Nephron progenitor cell (in vitro differentiated cells): ENCODE measurements around the gene TRAK2.
A peak's percentile ranks its signal among the peaks of the same experiment; 100 is the strongest.
"Not testable (repeated sequence)": the region's sequence is repeated elsewhere in the genome, so short reads cannot be mapped to it uniquely, and the experiment has no call there.

Source experiments
- DNase-seq: peaks from one replicate; pipeline ENCODE4 v3.0.0; 2021
- H3K27ac Mint-ChIP-seq: 2 replicates; pipeline ENCODE4 v1.8.0; 2021; ENCODE audit warnings: mild to moderate bottlenecking, moderate library complexity, mixed read lengths
- H3K27me3 Mint-ChIP-seq: 2 replicates; pipeline ENCODE4 v1.8.0; 2021; ENCODE audit warnings: mild to moderate bottlenecking, low read depth, mixed read lengths; ENCODE audit not compliant: poor library complexity
- H3K36me3 Mint-ChIP-seq: 2 replicates; pipeline ENCODE4 v1.8.0; 2021; ENCODE audit warnings: low read depth, mixed read lengths
- H3K4me1 Mint-ChIP-seq: 2 replicates; pipeline ENCODE4 v1.8.0; 2021; ENCODE audit warnings: mixed read lengths
- H3K4me3 Mint-ChIP-seq: 2 replicates; pipeline ENCODE4 v1.8.0; 2021; ENCODE audit warnings: mild to moderate bottlenecking, moderate library complexity, mixed read lengths
- H3K9me3 Mint-ChIP-seq: 2 replicates; pipeline ENCODE4 v1.8.0; 2021; ENCODE audit warnings: mild to moderate bottlenecking, moderate library complexity, mixed read lengths
- TF ChIP-seq, protein P1 (sequence below): fragments of 200-600 bp; sonication (generic); IDR thresholded peaks from 2 replicates; pipeline ENCODE4 v1.5.0; 2021; ENCODE audit warnings: antibody characterized with exemption

TRAK2 gene

GRCh38 chr2:201447086-201447485, 4.2 kb downstream of the TRAK2 start:
- H3K4me3 Mint-ChIP-seq: no peak overlapping the region
- no peaks in the 10 kb centered on the region for H3K27me3 Mint-ChIP-seq
- no peaks in the 10 kb centered on the region for H3K9me3 Mint-ChIP-seq
- TF ChIP-seq, protein P1, sequence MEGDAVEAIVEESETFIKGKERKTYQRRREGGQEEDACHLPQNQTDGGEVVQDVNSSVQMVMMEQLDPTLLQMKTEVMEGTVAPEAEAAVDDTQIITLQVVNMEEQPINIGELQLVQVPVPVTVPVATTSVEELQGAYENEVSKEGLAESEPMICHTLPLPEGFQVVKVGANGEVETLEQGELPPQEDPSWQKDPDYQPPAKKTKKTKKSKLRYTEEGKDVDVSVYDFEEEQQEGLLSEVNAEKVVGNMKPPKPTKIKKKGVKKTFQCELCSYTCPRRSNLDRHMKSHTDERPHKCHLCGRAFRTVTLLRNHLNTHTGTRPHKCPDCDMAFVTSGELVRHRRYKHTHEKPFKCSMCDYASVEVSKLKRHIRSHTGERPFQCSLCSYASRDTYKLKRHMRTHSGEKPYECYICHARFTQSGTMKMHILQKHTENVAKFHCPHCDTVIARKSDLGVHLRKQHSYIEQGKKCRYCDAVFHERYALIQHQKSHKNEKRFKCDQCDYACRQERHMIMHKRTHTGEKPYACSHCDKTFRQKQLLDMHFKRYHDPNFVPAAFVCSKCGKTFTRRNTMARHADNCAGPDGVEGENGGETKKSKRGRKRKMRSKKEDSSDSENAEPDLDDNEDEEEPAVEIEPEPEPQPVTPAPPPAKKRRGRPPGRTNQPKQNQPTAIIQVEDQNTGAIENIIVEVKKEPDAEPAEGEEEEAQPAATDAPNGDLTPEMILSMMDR: no peak
- H3K36me3 Mint-ChIP-seq: peaks cover 4% of the 10 kb centered on the region
- no peak overlapping the region for H3K27ac Mint-ChIP-seq
- DNase-seq: no peak
- peaks cover 15% of the 10 kb centered on the region for H3K4me1 Mint-ChIP-seq

GRCh38 chr2:201444746-201445465, 6.4 kb downstream of the TRAK2 start:
- no peak overlapping the region for H3K27ac Mint-ChIP-seq
- H3K27me3 Mint-ChIP-seq: no peaks in the 10 kb centered on the region
- TF ChIP-seq, protein P1: no peak

DNA sequence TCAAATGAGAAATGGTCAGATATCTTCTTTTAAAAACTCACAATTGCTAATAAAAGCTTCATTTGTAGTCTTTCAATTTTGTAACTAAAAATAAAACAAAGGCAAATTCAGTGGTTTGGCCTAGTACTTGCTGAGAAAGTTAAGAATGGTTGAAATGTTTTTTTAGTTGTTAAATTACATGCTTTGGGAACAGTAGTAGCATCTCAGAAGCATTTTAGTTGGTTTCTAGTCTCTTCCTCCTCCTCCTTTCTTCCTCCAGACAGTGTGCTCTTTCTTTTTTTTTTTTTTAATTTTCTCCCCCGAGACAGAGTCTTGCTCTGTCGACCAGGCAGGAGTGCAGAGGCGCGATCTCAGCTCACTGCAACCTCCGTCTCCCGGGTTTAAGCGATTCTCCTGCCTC, 9.8 kb downstream of the TRAK2 start:
- peaks cover 6% of the 10 kb centered on the region for H3K4me1 Mint-ChIP-seq
- no peak overlapping the region for H3K4me3 Mint-ChIP-seq
- H3K9me3 Mint-ChIP-seq: no peaks in the 10 kb centered on the region
- H3K27ac Mint-ChIP-seq: peak overlapping the region; percentile 6
- DNase-seq: no peak
- no peaks in the 10 kb centered on the region for H3K36me3 Mint-ChIP-seq
- TF ChIP-seq, protein P1: no peak
- no peaks in the 10 kb centered on the region for H3K27me3 Mint-ChIP-seq

More at GRCh38 chr2:201444746-201445465, 6.4 kb downstream of the TRAK2 start:
- no peak for DNase-seq
- Mint-ChIP-seq H3K4me3 (no peak overlapping the region), H3K9me3 (no peaks in the 10 kb centered on the region), H3K36me3 (peaks cover 4% of the 10 kb centered on the region), H3K4me1 (peaks cover 4% of the 10 kb centered on the region)

- no peaks in the 10 kb centered on the region for H3K27me3 Mint-ChIP-seq
- H3K9me3 Mint-ChIP-seq: no peaks in the 10 kb centered on the region
- DNase-seq: no peak
- H3K4me3 Mint-ChIP-seq: no peak overlapping the region
- H3K36me3 Mint-ChIP-seq: no peaks in the 10 kb centered on the region
- H3K27ac Mint-ChIP-seq: no peak overlapping the region
- TF ChIP-seq, protein P1: no peak
- H3K4me1 Mint-ChIP-seq: peaks cover 6% of the 10 kb centered on the region
Observed at GRCh38 chr2:201440182-201440581, 11.1 kb downstream of the TRAK2 start.

DNA sequence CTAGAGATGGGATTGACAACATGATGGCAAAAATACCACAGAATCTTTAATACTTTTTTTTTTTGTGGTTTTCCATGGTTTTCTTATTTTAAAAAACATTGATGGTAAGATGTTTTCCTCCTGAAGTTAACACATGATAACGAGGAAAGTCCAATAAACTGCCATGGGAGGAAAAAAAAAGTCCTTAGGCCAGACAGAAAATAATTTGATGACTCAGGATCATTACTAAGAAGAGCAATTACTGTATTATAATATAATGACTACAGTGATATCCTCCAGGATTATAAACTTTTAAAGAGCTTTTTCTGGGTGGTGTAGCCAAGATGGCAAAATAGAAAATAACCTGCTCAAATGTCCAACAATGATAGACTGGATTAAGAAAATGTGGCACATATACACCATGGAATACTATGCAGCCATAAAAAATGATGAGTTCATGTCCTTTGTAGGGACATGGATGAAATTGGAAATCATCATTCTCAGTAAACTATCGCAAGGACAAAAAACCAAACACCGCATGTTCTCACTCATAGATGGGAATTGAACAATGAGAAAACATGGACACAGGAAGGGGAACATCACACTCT, 11.8 kb downstream of the TRAK2 start:
- not testable (repeated sequence) for H3K36me3 Mint-ChIP-seq, H3K27ac Mint-ChIP-seq, H3K27me3 Mint-ChIP-seq

DNA sequence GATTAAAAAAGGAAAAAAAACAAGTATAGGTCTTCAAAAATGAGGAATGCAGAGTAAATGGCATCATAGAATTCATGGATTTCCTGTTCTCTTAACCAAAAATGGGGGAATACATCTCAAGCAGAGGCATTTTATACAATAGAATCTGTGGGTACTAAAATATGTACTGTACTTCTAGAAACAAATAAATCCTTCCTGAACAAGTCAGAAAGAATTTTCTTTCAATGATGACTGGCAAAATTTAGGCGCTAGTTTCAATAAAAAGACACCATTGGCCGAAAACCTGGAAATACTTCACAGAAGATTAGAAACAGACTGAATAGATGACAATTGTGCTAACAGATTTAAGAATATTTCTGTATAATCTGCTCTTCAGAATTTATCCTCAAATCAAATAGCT, 15.1 kb downstream of the TRAK2 start:
- Mint-ChIP-seq H3K27ac (no peak overlapping the region), H3K36me3 (peaks cover 11% of the 10 kb centered on the region), H3K27me3 (no peaks in the 10 kb centered on the region), H3K4me1 (peaks cover 6% of the 10 kb centered on the region), H3K9me3 (peaks cover 9% of the 10 kb centered on the region), H3K4me3 (no peak overlapping the region)
- no peak for DNase-seq
- TF ChIP-seq, protein P1: no peak

More for the DNA sequence above, 11.8 kb downstream of the TRAK2 start:
- H3K4me3 Mint-ChIP-seq, H3K4me1 Mint-ChIP-seq, DNase-seq, H3K9me3 Mint-ChIP-seq: not testable (repeated sequence)
